Transverse colon (tissue), 4 donors: ENCODE results near the gene SPATA2. TPM values are rescaled to one million over a fixed set of nuclear protein-coding genes. Genes with fewer than 3 reads are reported as not detected.
"Not testable (repeated sequence)": the region's sequence is repeated elsewhere in the genome, so short reads cannot be mapped to it uniquely, and the experiment has no call there.

ENCODE experiments used
- DNase-seq: peaks from one replicate; pipeline ENCODE4 v3.0.0-alpha.2; 2019
- H3K27ac ChIP-seq, 4 donors: fragments of 200-600 bp; sonication (generic); 2 replicates each; pipeline ENCODE4 v1.5.1; 2016 to 2018; ENCODE audit warnings: inconsistent platforms in 4 of 4
- H3K27me3 ChIP-seq: fragments of 200-600 bp; sonication (generic); 2 replicates; pipeline ENCODE4 v1.5.1; 2017; ENCODE audit warnings: inconsistent platforms
- H3K36me3 ChIP-seq, 4 donors: fragments of 200-600 bp; sonication (generic); 2 replicates each; pipeline ENCODE4 v1.5.1; 2017 to 2019; ENCODE audit warnings: inconsistent platforms in 4 of 4
- H3K4me1 ChIP-seq, 4 donors: fragments of 200-600 bp; sonication (generic); 2 replicates each; pipeline ENCODE4 v1.5.1; 2017 to 2020; ENCODE audit warnings: inconsistent platforms in 4 of 4
- H3K4me3 ChIP-seq, 4 donors: fragments of 200-600 bp; sonication (generic); 1 replicate in 1 of 4; 2 replicates in 3 of 4; pipeline versions ENCODE4 v1.5.1 to v1.6.1; 2017 to 2019; ENCODE audit warnings: inconsistent platforms in 4 of 4
- H3K9me3 ChIP-seq, 2 donors: fragments of 200-600 bp; sonication (generic); 2 replicates each; pipeline ENCODE4 v1.5.1; 2017 to 2019; ENCODE audit warnings: inconsistent platforms in 2 of 2
- CTCF ChIP-seq, 5 experiments: fragments of 200-600 bp in 3 of 5; fragments of 450-650 bp in 2 of 5; sonication (generic) in 3 of 5; IDR thresholded peaks; 1 replicate in 2 of 5; 2 replicates in 3 of 5; pipeline ENCODE4 v1.5.1; 2016 to 2017; ENCODE audit warnings: antibody characterized with exemption in 5 of 5, inconsistent platforms in 3 of 5, mild to moderate bottlenecking in 2 of 5, moderate library complexity in 1 of 5
- EP300 ChIP-seq: sonication (generic); formaldehyde crosslinking; IDR thresholded peaks from one replicate; pipeline ENCODE4 v1.6.1; 2017; ENCODE audit warnings: antibody characterized with exemption, low read depth
- POLR2A ChIP-seq: fragments of 450-650 bp; IDR thresholded peaks from one replicate; pipeline ENCODE4 v1.6.1; 2016; ENCODE audit warnings: antibody characterized with exemption, mild to moderate bottlenecking, moderate library complexity
- POLR2AphosphoS5 ChIP-seq, 3 donors: sonication (generic); formaldehyde crosslinking; IDR thresholded peaks; one replicate each; pipeline ENCODE4 v1.6.1; 2016; ENCODE audit warnings: antibody characterized with exemption in 3 of 3
- WGBS, 2 donors: methylation state at CpG; one replicate each; pipeline ENCODE4 v1.1.5; 2018; ENCODE audit warnings: low coverage in 1 of 2; 5-methylcytosine and 5-hydroxymethylcytosine counted together
- in situ Hi-C, 4 donors: fragments of 200-750 bp; cut with MboI; loops; one replicate each; pipeline versions ENCODE4 v1.15.0 to v1.15.1; 2017; ENCODE audit warnings: low sequenced_read_pairs in 3 of 4, low pct_ligation_motif_present in 1 of 4, low pct_unique_long_range_greater_than_20kb in 1 of 4
- intact Hi-C: fragments of 100-400 bp; cut with DNase I; formaldehyde crosslinking; loops from one replicate; pipeline ENCODE4 v1.15.1; 2023; ENCODE audit warnings: low total_unique reads
- total RNA-seq, 4 donors: library from RNA; depleted of rRNA; stranded (reverse); fragments of >200 nt; gene quantifications; one replicate each; pipeline ENCODE4 v1.1.0, GENCODE V29; 2016

SPATA2 gene
- total RNA-seq, 4 donors from 2014 or later, result 4.0 to 40.0 (median 17.2) TPM

DNA sequence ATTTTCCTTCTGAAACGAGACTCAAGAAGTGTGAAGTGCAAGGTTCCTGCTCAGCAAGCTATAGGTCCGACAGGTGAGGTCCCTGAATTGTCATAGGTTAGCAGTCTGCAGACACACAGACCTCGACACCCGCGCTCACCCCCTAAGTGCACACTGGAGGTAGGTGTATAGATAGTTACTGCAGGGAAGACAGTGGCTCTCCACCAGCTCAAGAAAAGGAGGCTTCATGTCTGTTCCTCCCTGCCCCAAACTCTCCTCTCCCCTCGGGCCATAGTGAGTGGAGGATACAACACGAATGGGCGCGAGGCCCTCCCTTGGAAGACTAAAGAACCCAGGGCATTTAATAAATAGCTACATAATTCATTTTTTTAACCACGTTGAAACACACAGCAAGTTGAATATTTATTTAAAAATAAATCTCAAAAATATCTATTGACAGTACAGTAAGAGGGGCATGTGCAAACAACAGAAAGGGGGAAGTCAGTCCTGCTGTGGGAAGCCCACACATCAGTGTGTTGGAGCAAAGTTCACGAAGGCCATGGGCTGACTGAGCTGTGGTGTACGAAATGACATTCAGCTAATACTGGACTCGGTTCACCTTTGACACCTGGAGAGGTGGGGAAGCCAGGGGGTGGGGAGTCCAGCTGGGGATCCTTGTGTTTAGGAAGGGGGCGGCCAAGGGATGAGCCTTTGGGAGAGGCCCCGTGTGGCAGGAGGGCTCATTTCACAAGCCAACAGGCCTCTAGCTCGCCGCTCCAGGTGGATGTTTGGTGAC lies 10.7 kb downstream of the SPATA2 start:
- H3K27ac ChIP-seq, result no peak overlapping the region
- no peak for TF ChIP-seq CTCF (IDR thresholded peaks at IDR 0.05)
- no peak for TF ChIP-seq EP300
- TF ChIP-seq POLR2AphosphoS5 (IDR thresholded peaks at IDR 0.05), result no peak
- no peaks in the 10 kb centered on the region for H3K9me3 ChIP-seq
- H3K4me3 ChIP-seq, result no peak overlapping the region
- WGBS, 2 donors, result 89% methylated on average over 8 to 17 of the region's 17 CpGs
- H3K4me1 ChIP-seq, result peaks cover 2 to 12% (median 10%) of the 10 kb centered on the region in 4 donors
- in situ Hi-C loops (no loop called here), intact Hi-C loops (no loop called here)
- no peaks in the 10 kb centered on the region for H3K27me3 ChIP-seq
- H3K36me3 ChIP-seq, result peaks cover 0 to 23% (median 9%) of the 10 kb centered on the region in 4 donors
- peak; percentile 6 for DNase-seq

DNA sequence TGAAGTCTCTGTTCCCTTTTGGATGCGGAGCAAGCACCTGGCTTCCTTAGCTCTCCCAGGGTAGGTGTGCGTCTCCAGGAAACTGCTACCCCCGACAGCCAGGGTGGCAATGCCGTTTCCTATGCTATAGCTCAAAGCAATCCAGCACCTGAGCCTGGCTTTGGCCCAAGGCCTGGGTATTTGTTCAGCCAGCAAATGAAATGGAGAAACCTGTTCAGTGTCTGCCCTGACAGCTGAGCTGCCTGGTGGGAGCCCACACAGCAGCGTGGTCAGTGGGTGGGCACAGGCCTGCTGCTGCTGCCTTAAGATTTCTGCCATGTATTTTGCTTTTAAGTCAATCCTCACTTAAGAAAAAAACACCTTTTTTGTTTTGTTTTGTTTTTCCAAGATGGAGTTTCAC lies 13.7 kb downstream of the SPATA2 start:
- Histone ChIP-seq H3K4me1 (no peaks in the 10 kb centered on the region), H3K27me3 (no peaks in the 10 kb centered on the region), H3K4me3 (no peak overlapping the region), H3K9me3 (no peaks in the 10 kb centered on the region), H3K36me3 (peaks cover 0 to 19% (median 5%) of the 10 kb centered on the region in 4 donors), H3K27ac (no peak overlapping the region)
- TF ChIP-seq CTCF (IDR thresholded peaks at IDR 0.05), result no peak
- no peak for TF ChIP-seq POLR2A
- in situ Hi-C loops, result no loop called here
- DNase-seq, result peak; percentile 7
- intact Hi-C loops, result no loop called here
- 64 to 86% methylated on average over 1 to 5 of the region's 5 CpGs for WGBS, 2 donors

DNA sequence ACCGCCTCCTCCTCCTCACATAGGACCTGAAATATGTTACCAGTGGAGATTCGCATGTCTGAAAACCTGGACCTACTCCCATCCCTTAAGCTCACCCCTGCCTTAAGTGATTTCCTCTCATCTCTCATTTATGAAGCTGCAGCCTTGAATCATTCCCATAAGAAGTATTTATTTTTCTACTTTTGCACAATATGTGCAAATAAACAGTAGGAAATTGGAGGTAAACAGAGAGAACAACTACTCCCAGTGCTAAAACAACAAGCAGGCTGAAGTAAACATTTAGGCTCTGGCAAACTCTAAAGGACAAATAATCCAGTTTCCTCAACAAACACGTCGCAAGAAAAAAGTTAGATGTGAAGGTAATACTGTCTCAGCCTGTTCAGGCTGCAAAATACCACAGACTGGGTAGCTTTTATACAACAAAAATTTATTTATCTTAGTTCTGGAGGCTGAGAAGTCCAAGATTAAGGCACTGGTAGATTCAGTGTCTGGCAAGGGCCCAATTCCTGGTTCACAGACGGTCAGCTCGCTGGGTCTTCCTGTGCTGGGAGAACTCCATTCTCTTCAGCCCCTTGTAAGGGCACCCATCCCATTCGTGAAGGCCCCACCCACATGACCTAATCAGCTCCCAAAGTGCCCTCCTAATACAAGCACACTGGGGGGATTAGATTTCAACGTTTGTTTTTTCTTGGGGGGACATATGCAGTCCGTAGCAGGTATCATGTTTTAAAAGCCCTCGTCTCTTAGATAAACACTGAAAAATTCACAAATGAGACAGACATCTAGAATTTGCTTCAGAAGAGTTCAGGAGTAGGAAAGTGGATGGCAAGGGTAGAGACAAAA lies 15.6 kb downstream of the SPATA2 start:
- Histone ChIP-seq H3K36me3 (peaks cover 0 to 6% (median 0%) of the 10 kb centered on the region in 4 donors), H3K9me3 (no peaks in the 10 kb centered on the region), H3K4me3 (no peak overlapping the region), H3K27ac (no peak overlapping the region), H3K27me3 (no peaks in the 10 kb centered on the region), H3K4me1 (no peaks in the 10 kb centered on the region)
- no peak for DNase-seq
- intact Hi-C loops, result no loop called here
- TF ChIP-seq EP300 (no peak), POLR2AphosphoS5 (IDR thresholded peaks at IDR 0.05) (no peak)
- 68 to 74% methylated on average over 5 to 10 of the region's 10 CpGs for WGBS, 2 donors
- in situ Hi-C loops, result no loop called here

GRCh38 chr20:49896204-49896603 lies 19.1 kb downstream of the SPATA2 start:
- Histone ChIP-seq H3K27me3 (no peaks in the 10 kb centered on the region), H3K9me3 (no peaks in the 10 kb centered on the region), H3K4me1 (peaks cover 0 to 8% (median 5%) of the 10 kb centered on the region in 4 donors), H3K4me3 (no peak overlapping the region), H3K27ac (no peak overlapping the region), H3K36me3 (no peaks in the 10 kb centered on the region)
- in situ Hi-C loops, result no loop called here
- intact Hi-C loops, result no loop called here
- TF ChIP-seq POLR2AphosphoS5 (IDR thresholded peaks at IDR 0.05), result no peak
- TF ChIP-seq POLR2A, result no peak
- no peak for TF ChIP-seq EP300
- TF ChIP-seq CTCF (IDR thresholded peaks at IDR 0.05), result no peak
- no peak for DNase-seq
- WGBS, 2 donors, result 79 to 84% methylated on average over 5 to 6 of the region's 6 CpGs

DNA sequence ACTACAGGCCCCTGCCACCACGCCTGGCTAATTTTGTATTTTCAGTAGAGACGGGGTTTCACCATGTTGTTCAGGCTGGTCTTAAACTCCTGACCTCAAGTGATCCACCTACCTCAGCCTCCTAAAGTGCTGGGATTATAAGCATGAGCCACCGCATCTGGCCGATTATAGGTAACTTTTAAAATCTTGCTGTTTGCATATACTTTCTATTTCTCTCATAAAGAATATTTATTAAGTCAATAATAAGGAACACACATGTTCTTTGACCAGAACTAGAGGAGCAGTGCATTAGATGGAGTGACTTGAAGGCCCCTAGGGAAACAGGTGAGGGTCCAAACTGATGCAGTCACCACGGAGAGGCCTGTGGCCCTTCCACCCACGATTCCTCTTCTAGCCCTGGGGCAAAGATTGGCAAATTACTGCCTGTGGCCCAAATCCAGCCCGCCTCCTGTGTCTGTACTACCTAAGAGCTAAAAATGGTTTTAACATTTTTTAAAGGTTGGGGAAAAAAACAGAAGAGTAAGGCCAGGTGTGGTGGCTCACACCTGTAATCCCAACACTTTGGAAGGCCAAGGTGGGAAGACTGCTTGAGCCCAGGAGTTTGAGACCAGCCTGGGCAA lies 19.7 kb downstream of the SPATA2 start:
- WGBS, 2 donors, result 89 to 100% methylated on average over 3 to 7 of the region's 7 CpGs
- H3K36me3 ChIP-seq, in situ Hi-C loops, H3K4me3 ChIP-seq, H3K27me3 ChIP-seq, H3K27ac ChIP-seq, H3K9me3 ChIP-seq, intact Hi-C loops, DNase-seq: not testable (repeated sequence)
- H3K4me1 ChIP-seq, result peaks cover 0 to 14% (median 7%) of the 10 kb centered on the region in 4 donors
